Neuronal stem cell (in vitro differentiated cells): ENCODE data around the gene PSMG1.
A peak's percentile ranks its signal among the peaks of the same experiment; 100 is the strongest.

Experiments
- DNase-seq: peaks from one replicate; pipeline ENCODE4 v3.0.0-alpha.2; 2013; ENCODE audit warnings: low spot score
- H2AFZ ChIP-seq: one replicate; pipeline ENCODE4 v1.6.1; 2013; ENCODE audit warnings: mild to moderate bottlenecking, low read length, inconsistent platforms
- H2AK5ac ChIP-seq: 2 replicates; pipeline ENCODE4 v1.6.1; 2013; ENCODE audit warnings: low read depth, mild to moderate bottlenecking, inconsistent platforms, low read length, moderate library complexity, mixed read lengths
- H2BK120ac ChIP-seq: 2 replicates; pipeline ENCODE4 v1.6.1; 2013; ENCODE audit warnings: low read depth, mild to moderate bottlenecking, inconsistent platforms, low read length, moderate library complexity, mixed read lengths
- H2BK12ac ChIP-seq: one replicate; pipeline ENCODE4 v1.6.1; 2013; ENCODE audit warnings: low read length, inconsistent platforms
- H2BK15ac ChIP-seq: 2 replicates; pipeline ENCODE4 v1.6.1; 2013; ENCODE audit warnings: mild to moderate bottlenecking, low read length, inconsistent platforms, mixed read lengths
- H2BK5ac ChIP-seq: one replicate; pipeline ENCODE4 v1.6.1; 2013; ENCODE audit warnings: inconsistent platforms, mild to moderate bottlenecking, low read length, moderate library complexity
- H3K14ac ChIP-seq: one replicate; pipeline ENCODE4 v1.6.1; 2013; ENCODE audit warnings: low read length, inconsistent platforms
- H3K18ac ChIP-seq: 2 replicates; pipeline ENCODE4 v1.6.1; 2013; ENCODE audit warnings: low read length, inconsistent platforms
- H3K23ac ChIP-seq: 2 replicates; pipeline ENCODE4 v1.6.1; 2013; ENCODE audit warnings: low read depth, mild to moderate bottlenecking, mixed read lengths, low read length, inconsistent platforms; ENCODE audit not compliant: poor library complexity
- H3K27ac ChIP-seq: replicated peaks from 3 replicates; pipeline ENCODE4 v1.5.1; 2013; ENCODE audit warnings: low read length, inconsistent platforms
- H3K27me3 ChIP-seq, 3 experiments: 2 replicates each; pipeline ENCODE4 v1.6.1; 2013; ENCODE audit warnings: low read length in 3 of 3, mild to moderate bottlenecking in 2 of 3, inconsistent platforms in 1 of 3, low read depth in 1 of 3, mixed read lengths in 1 of 3, moderate library complexity in 1 of 3; ENCODE audit not compliant: control insufficient read depth in 3 of 3, insufficient read depth in 3 of 3
- H3K36me3 ChIP-seq, 2 donors: replicated peaks in 1 of 2; 2 replicates each; pipeline ENCODE4 v1.6.1; 2013; ENCODE audit warnings: low read length in 2 of 2; ENCODE audit not compliant: control insufficient read depth in 2 of 2, insufficient read depth in 2 of 2
- H3K4ac ChIP-seq: 2 replicates; pipeline ENCODE4 v1.6.1; 2013; ENCODE audit warnings: inconsistent platforms, mild to moderate bottlenecking, low read length, moderate library complexity
- H3K4me1 ChIP-seq, 2 donors: 1 replicate in 1 of 2; 2 replicates in 1 of 2; pipeline ENCODE4 v1.6.1; 2013; ENCODE audit warnings: low read length in 2 of 2, low read depth in 1 of 2; ENCODE audit not compliant: control insufficient read depth in 2 of 2, insufficient read depth in 1 of 2
- H3K4me2 ChIP-seq: one replicate; pipeline ENCODE4 v1.6.1; 2013; ENCODE audit warnings: mild to moderate bottlenecking, low read length, inconsistent platforms; ENCODE audit not compliant: insufficient read depth, poor library complexity, severe bottlenecking
- H3K4me3 ChIP-seq, 2 donors: 2 replicates each; pipeline ENCODE4 v1.5.1; 2013; ENCODE audit warnings: low read length in 2 of 2, mild to moderate bottlenecking in 2 of 2, inconsistent platforms in 1 of 2, moderate library complexity in 1 of 2
- H3K79me1 ChIP-seq: one replicate; pipeline ENCODE4 v1.6.1; 2013; ENCODE audit warnings: low read depth, mild to moderate bottlenecking, inconsistent platforms, low read length, moderate library complexity
- H3K9ac ChIP-seq: one replicate; pipeline ENCODE4 v1.6.1; 2013; ENCODE audit warnings: mild to moderate bottlenecking, low read depth, low read length, inconsistent platforms; ENCODE audit not compliant: poor library complexity
- H3K9me3 ChIP-seq, 2 donors: replicated peaks in 1 of 2; 2 replicates each; pipeline versions ENCODE3 to v1.6.1; 2013; ENCODE audit warnings: low read length in 2 of 2, mild to moderate bottlenecking in 2 of 2, inconsistent platforms in 1 of 2, low read depth in 1 of 2, mixed read lengths in 1 of 2, moderate library complexity in 1 of 2; ENCODE audit not compliant: control insufficient read depth in 2 of 2, insufficient read depth in 1 of 2
- H4K8ac ChIP-seq: one replicate; pipeline ENCODE4 v1.6.1; 2013; ENCODE audit warnings: low read depth, mild to moderate bottlenecking, inconsistent platforms, low read length, moderate library complexity
- H4K91ac ChIP-seq: one replicate; pipeline ENCODE4 v1.6.1; 2013; ENCODE audit warnings: low read length, low read depth, mild to moderate bottlenecking, inconsistent platforms; ENCODE audit not compliant: poor library complexity
- WGBS, 2 donors: extraction: QIAGEN DNeasy Blood & Tissue Kit; methylation state at CpG; one replicate each; pipeline ENCODE4 v1.1.7; 2013; ENCODE audit warnings: missing lambda C conversion rate in 2 of 2, mixed read lengths in 1 of 2; ENCODE audit not compliant: insufficient read length in 2 of 2, insufficient replicate concordance in 1 of 2; ENCODE audit errors: extremely low coverage in 2 of 2; 5-methylcytosine and 5-hydroxymethylcytosine counted together

PSMG1 gene

DNA sequence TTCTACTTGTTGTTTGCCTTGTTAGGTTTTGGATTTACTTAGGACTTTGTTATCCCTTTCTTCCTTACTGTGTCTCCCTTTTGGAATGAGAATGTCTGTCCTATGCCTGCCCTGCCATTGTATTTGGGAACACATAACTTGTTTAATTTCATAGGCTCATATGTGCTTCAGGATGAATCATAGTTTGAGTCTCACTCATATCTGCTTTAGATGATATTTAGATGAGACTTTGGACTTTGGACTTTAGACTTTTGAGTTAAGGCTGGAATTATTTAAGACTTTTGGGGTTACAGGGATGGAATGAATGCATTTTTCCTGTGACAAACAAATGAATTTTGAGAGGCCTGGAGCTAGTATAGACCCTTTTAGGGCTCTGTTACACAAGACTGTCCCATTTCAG is 33.4 kb downstream of the PSMG1 start:
- peaks cover 0 to 1% of the 10 kb centered on the region in 2 donors for H3K4me1 ChIP-seq
- no peak overlapping the region for H2BK5ac ChIP-seq
- H4K8ac ChIP-seq, result no peak overlapping the region
- no peak overlapping the region for H3K14ac ChIP-seq
- no peak for DNase-seq
- no peak overlapping the region for H3K9ac ChIP-seq
- H3K4me2 ChIP-seq, result no peak overlapping the region
- no peak overlapping the region for H4K91ac ChIP-seq
- H3K9me3 ChIP-seq, result no peaks in the 10 kb centered on the region
- H3K18ac ChIP-seq, result no peak overlapping the region
- H2BK12ac ChIP-seq, result no peak overlapping the region
- no peak overlapping the region for H3K27ac ChIP-seq
- H2BK15ac ChIP-seq, result no peak overlapping the region
- H3K36me3 ChIP-seq, result no peaks in the 10 kb centered on the region
- no peak overlapping the region for H3K4ac ChIP-seq
- no peak overlapping the region for H3K4me3 ChIP-seq
- no peak overlapping the region for H2AFZ ChIP-seq
- H2AK5ac ChIP-seq, result no peak overlapping the region
- peaks cover 0 to 4% (median 0%) of the 10 kb centered on the region in 3 experiments for H3K27me3 ChIP-seq
- no peaks in the 10 kb centered on the region for H3K79me1 ChIP-seq
- no peak overlapping the region for H2BK120ac ChIP-seq
- no peak overlapping the region for H3K23ac ChIP-seq

DNA sequence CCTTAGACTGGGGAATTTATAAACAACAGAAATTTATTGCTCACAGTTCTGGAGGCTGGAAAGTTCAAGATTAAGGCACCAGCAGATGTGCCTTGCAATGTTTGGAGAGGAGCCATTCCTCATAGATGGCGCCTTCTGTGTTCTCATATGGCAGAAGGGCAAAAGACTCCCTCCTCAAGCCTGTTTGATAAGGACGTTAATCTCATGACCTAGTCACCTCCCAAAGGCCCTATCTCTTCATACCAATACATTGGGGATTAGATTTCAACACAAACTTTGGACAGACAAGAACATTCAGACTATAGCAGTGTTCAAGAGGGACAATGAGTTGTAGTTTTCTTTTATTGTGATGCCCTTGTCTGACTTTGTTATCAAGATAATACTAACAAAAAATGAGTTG is 34.3 kb downstream of the PSMG1 start:
- Histone ChIP-seq H3K79me1 (no peaks in the 10 kb centered on the region), H3K14ac (no peak overlapping the region), H3K27ac (no peak overlapping the region), H3K4me1 (peaks cover 0 to 1% of the 10 kb centered on the region in 2 donors), H2AFZ (no peak overlapping the region), H2AK5ac (no peak overlapping the region), H2BK15ac (no peak overlapping the region), H3K4me2 (no peak overlapping the region), H3K4me3 (no peak overlapping the region), H3K4ac (no peak overlapping the region), H3K27me3 (peaks cover 0 to 4% (median 0%) of the 10 kb centered on the region in 3 experiments), H3K18ac (no peak overlapping the region), H4K91ac (no peak overlapping the region), H2BK12ac (no peak overlapping the region), H3K23ac (no peak overlapping the region), H4K8ac (no peak overlapping the region), H3K9me3 (peaks cover 0 to under 1% of the 10 kb centered on the region in 2 donors), H2BK120ac (no peak overlapping the region), H3K9ac (no peak overlapping the region), H2BK5ac (no peak overlapping the region), H3K36me3 (no peaks in the 10 kb centered on the region)
- WGBS, 2 donors, result no CpG with 5 or more reads among the region's 2 CpGs
- no peak for DNase-seq

- no peak overlapping the region for H3K27ac ChIP-seq
- no peak overlapping the region for H2BK15ac ChIP-seq
- H3K36me3 ChIP-seq, result no peaks in the 10 kb centered on the region
- no peak overlapping the region for H4K91ac ChIP-seq
- H3K18ac ChIP-seq, result no peak overlapping the region
- no peak overlapping the region for H2BK5ac ChIP-seq
- H3K9me3 ChIP-seq, result peaks cover 0 to 5% of the 10 kb centered on the region in 2 donors
- WGBS, 2 donors, result no CpG with 5 or more reads among the region's 3 CpGs
- peak overlapping the region; percentile 67 for H2AFZ ChIP-seq
- H3K14ac ChIP-seq, result no peak overlapping the region
- no peak overlapping the region for H3K23ac ChIP-seq
- no peak overlapping the region for H3K9ac ChIP-seq
- no peak overlapping the region for H2AK5ac ChIP-seq
- no peak overlapping the region for H2BK120ac ChIP-seq
- H3K4ac ChIP-seq, result no peak overlapping the region
- H3K4me1 ChIP-seq, result no peaks in the 10 kb centered on the region
- DNase-seq, result no peak
- no peak overlapping the region for H3K4me2 ChIP-seq
- no peaks in the 10 kb centered on the region for H3K79me1 ChIP-seq
- peaks cover 0 to 17% (median 0%) of the 10 kb centered on the region in 3 experiments for H3K27me3 ChIP-seq
- no peak overlapping the region for H4K8ac ChIP-seq
- no peak overlapping the region for H3K4me3 ChIP-seq
- no peak overlapping the region for H2BK12ac ChIP-seq
These were observed 39.1 kb downstream of the PSMG1 start for GRCh38 chr21:39144191-39144590.

- H3K79me1 ChIP-seq, result no peaks in the 10 kb centered on the region
- no peak overlapping the region for H2BK5ac ChIP-seq
- WGBS, 2 donors, result no CpG with 5 or more reads among the region's 3 CpGs
- no peak overlapping the region for H4K91ac ChIP-seq
- H2BK12ac ChIP-seq, result no peak overlapping the region
- H3K9ac ChIP-seq, result no peak overlapping the region
- H3K23ac ChIP-seq, result no peak overlapping the region
- DNase-seq, result no peak
- H3K36me3 ChIP-seq, result no peaks in the 10 kb centered on the region
- H2BK120ac ChIP-seq, result no peak overlapping the region
- no peak overlapping the region for H3K18ac ChIP-seq
- no peak overlapping the region for H3K4me3 ChIP-seq
- no peak overlapping the region for H3K4me2 ChIP-seq
- H3K27ac ChIP-seq, result no peak overlapping the region
- no peak overlapping the region for H2AFZ ChIP-seq
- H3K4me1 ChIP-seq, result no peaks in the 10 kb centered on the region
- H3K27me3 ChIP-seq, result peaks cover 0 to 17% (median 0%) of the 10 kb centered on the region in 3 experiments
- H2AK5ac ChIP-seq, result no peak overlapping the region
- no peak overlapping the region for H3K14ac ChIP-seq
- no peak overlapping the region for H3K4ac ChIP-seq
- no peak overlapping the region for H2BK15ac ChIP-seq
- peaks cover 0 to 5% of the 10 kb centered on the region in 2 donors for H3K9me3 ChIP-seq
- H4K8ac ChIP-seq, result no peak overlapping the region
These were observed 40.3 kb downstream of the PSMG1 start for GRCh38 chr21:39142972-39143371.
